Uterus (tissue), 4 donors: Measurements from ENCODE around the gene DNAJC2. TPM values are rescaled to one million over a fixed set of nuclear protein-coding genes. Genes with fewer than 3 reads are reported as not detected.

Experiments used
- DNase-seq, 2 donors: peaks; one replicate each; pipeline ENCODE4 v3.0.0-alpha.2; 2019 to 2020
- H3K27ac ChIP-seq, 2 donors: fragments of 200-600 bp; sonication (generic); 1 replicate in 1 of 2; 2 replicates in 1 of 2; pipeline ENCODE4 v1.5.1; 2016 to 2018
- H3K27me3 ChIP-seq, 2 donors: fragments of 200-600 bp; sonication (generic); one replicate each; pipeline ENCODE4 v1.5.1; 2018 to 2019; ENCODE audit warnings: control low read depth in 1 of 2
- H3K36me3 ChIP-seq, 2 donors: fragments of 200-600 bp; sonication (generic); one replicate each; pipeline ENCODE4 v1.5.1; 2019; ENCODE audit warnings: control low read depth in 1 of 2
- H3K4me1 ChIP-seq, 2 donors: fragments of 200-600 bp; sonication (generic); one replicate each; pipeline ENCODE4 v1.5.1; 2018 to 2019; ENCODE audit warnings: control low read depth in 1 of 2
- H3K4me3 ChIP-seq, 2 donors: fragments of 200-600 bp; sonication (generic); 1 replicate in 1 of 2; 2 replicates in 1 of 2; pipeline ENCODE4 v1.5.1; 2018 to 2019; ENCODE audit warnings: mild to moderate bottlenecking in 1 of 2
- H3K9me3 ChIP-seq, 2 donors: fragments of 200-600 bp; sonication (generic); one replicate each; pipeline ENCODE4 v1.5.1; 2019; ENCODE audit warnings: control low read depth in 1 of 2
- POLR2A ChIP-seq, 2 donors: fragments of 450-650 bp; IDR thresholded peaks; one replicate each; pipeline ENCODE4 v1.6.1; 2016; ENCODE audit warnings: antibody characterized with exemption in 2 of 2, mild to moderate bottlenecking in 1 of 2, moderate library complexity in 1 of 2
- intact Hi-C: fragments of 100-400 bp; cut with DNase I; formaldehyde crosslinking; loops from one replicate; pipeline ENCODE4 v1.15.1; 2023; ENCODE audit warnings: low total_unique reads
- total RNA-seq, 4 donors: library from RNA; depleted of rRNA in 3 of 4; stranded (reverse); fragments of >200 nt in 3 of 4; gene quantifications; one replicate each; pipeline versions ENCODE4 v1.1.0 to v1.2.4, GENCODE V29; 2014 to 2023
- TF ChIP-seq, protein P1 (sequence below), 4 experiments: fragments of 200-600 bp in 2 of 4; fragments of 450-650 bp in 2 of 4; sonication (generic) in 2 of 4; IDR thresholded peaks; one replicate each; pipeline ENCODE4 v1.5.1; 2016 to 2019; ENCODE audit warnings: antibody characterized with exemption in 4 of 4, mild to moderate bottlenecking in 2 of 4, moderate library complexity in 1 of 4
- donor health status: DM: yes; HTN: yes; CAD: no.

DNAJC2 gene
- total RNA-seq, 4 donors from 2014 or later, result 2.6 to 27.9 (median 15.9) TPM

DNA sequence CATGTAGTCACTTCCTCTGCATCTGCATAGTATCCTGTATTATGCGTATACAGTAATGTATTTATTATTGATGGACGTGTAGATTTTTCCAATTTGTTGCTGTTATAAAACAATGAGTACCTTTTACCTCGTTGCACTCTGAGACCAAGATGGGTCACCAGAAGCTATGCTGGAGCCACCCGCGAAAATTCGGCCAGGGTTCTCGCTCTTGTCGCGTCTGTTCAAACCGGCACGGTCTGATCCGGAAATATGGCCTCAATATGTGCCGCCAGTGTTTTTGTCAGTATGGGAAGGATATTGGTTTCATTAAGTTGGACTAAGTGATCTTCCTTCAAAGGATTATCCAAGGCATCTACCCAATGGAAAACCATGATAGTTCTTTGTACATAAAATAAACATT lies 3.9 kb upstream of the DNAJC2 start:
- Histone ChIP-seq H3K27ac (peak overlapping the region; percentile 80 to 85), H3K36me3 (no peaks in the 10 kb centered on the region), H3K4me1 (peaks cover 0 to under 1% of the 10 kb centered on the region in 2 donors), H3K9me3 (no peaks in the 10 kb centered on the region), H3K27me3 (no peaks in the 10 kb centered on the region), H3K4me3 (peak overlapping the region; percentile 68)
- intact Hi-C loops, result no loop called here
- no peak for DNase-seq
- TF ChIP-seq, protein P1, sequence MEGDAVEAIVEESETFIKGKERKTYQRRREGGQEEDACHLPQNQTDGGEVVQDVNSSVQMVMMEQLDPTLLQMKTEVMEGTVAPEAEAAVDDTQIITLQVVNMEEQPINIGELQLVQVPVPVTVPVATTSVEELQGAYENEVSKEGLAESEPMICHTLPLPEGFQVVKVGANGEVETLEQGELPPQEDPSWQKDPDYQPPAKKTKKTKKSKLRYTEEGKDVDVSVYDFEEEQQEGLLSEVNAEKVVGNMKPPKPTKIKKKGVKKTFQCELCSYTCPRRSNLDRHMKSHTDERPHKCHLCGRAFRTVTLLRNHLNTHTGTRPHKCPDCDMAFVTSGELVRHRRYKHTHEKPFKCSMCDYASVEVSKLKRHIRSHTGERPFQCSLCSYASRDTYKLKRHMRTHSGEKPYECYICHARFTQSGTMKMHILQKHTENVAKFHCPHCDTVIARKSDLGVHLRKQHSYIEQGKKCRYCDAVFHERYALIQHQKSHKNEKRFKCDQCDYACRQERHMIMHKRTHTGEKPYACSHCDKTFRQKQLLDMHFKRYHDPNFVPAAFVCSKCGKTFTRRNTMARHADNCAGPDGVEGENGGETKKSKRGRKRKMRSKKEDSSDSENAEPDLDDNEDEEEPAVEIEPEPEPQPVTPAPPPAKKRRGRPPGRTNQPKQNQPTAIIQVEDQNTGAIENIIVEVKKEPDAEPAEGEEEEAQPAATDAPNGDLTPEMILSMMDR (IDR thresholded peaks at IDR 0.05), result no peak
- no peak for TF ChIP-seq POLR2A (IDR thresholded peaks at IDR 0.05)

DNA sequence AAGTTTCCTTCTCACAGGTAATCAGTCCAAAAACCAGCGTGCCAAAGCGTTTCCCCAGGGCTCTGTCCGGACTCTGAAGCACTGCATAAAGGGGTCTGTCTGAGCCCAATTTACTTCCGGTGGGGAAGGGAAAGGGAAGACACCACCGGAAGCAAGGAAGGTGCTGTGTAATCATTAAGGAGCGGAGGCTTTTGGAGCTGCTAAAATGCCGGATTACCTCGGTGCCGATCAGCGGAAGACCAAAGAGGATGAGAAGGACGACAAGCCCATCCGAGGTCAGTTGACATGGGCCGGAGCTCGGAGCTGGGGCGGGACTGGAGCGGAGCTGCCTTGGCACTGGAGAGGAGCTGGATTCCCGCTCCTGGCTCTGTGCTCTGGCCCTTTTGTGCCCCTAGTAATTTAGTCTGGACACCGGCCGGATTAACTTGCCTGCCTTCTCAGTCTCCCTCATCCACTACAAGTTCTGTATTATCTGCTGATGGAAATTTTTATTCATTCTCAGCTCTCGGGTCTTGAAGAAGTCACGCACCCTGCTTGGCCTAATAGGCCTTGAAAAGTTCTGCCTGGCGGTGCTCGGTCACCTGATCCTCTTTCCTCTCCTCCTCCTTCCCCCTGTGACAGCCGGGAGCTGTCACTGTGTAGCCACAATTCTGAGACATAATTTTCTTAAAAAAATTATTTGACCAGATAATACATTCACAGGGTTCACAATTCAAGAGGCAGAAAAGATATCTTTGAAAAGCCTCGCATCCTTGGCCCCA lies 3.1 kb upstream of the DNAJC2 start, which contains the start of gene PSMC2:
Gene PSMC2 (plus strand): TSS at position 137 of the 761 bp plus-strand sequence. CDS start 69 bp downstream, at position 206.
- intact Hi-C loops, result no loop called here
- no peaks in the 10 kb centered on the region for H3K9me3 ChIP-seq
- DNase-seq, result peak; percentile 79 to 81
- H3K27ac ChIP-seq, result peak within 1 kb of the TSS; percentile 80 to 85
- no peaks in the 10 kb centered on the region for H3K27me3 ChIP-seq
- H3K36me3 ChIP-seq, result no peaks in the 10 kb centered on the region
- H3K4me3 ChIP-seq, result peak within 1 kb of the TSS; percentile 68
- TF ChIP-seq, protein P1 (IDR thresholded peaks at IDR 0.05), result no peak
- TF ChIP-seq POLR2A (IDR thresholded peaks at IDR 0.05), result peak in 1 of 2 donors; percentile 33
- peaks cover 0 to 4% of the 10 kb centered on the region in 2 donors for H3K4me1 ChIP-seq

DNA sequence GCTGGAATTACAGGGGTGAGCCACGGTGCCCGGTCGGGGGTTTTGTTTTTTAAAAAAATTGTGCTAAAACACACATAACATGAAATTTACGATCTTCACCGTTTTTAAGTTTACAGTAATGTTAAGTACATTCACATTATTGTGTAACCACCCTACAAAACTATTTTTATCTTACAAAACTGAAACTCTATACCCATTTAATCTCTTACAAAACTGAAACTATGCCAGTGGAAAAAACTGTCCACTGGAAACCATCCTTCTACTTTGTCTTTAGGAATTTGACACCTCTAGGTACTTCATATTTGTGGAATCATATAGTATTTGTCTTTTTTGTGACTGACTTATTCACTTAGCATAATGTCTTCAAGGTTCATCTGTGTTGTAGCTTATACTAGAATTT lies 1.8 kb upstream of the DNAJC2 start:
- H3K4me1 ChIP-seq, result peaks cover 0 to 4% of the 10 kb centered on the region in 2 donors
- intact Hi-C loops, result no loop called here
- H3K4me3 ChIP-seq, result no peak overlapping the region
- no peak for DNase-seq
- no peaks in the 10 kb centered on the region for H3K27me3 ChIP-seq
- no peaks in the 10 kb centered on the region for H3K36me3 ChIP-seq
- no peak for TF ChIP-seq POLR2A (IDR thresholded peaks at IDR 0.05)
- TF ChIP-seq, protein P1 (IDR thresholded peaks at IDR 0.05), result no peak
- H3K27ac ChIP-seq, result no peak overlapping the region
- H3K9me3 ChIP-seq, result no peaks in the 10 kb centered on the region

DNA sequence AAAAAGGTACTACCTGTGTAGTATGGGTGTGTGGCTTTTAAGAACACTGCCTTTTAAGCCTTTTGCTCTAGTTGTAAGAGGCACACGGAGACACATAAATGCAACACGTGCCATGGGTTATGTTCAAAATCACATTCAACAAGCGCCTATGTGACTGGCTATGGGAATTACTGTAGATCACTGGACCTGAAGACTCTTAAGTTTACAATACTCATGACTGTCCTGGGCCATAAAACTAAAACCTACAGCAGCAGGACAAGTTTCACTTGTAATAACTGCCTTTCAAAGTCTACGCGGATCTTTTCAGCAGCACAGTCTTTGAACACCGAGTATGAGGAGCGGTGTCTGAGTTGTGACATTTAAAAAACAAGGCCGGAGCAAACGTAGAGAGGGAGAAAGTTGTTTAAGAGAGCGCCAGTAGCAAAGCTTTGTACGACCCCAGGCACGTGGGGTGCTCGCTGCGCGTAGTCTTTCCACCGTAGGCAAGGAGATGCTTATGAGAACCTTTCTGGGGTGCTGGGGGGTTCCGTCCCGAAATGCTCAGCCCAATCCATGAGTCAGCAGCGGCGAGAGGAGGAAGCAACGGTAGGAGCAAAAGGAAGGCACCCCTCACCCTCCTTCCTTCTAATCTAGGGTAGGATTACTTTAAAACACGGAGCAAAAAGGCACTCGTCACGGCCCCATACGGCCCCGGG lies 662 bp downstream of the DNAJC2 start:
- no peak for TF ChIP-seq POLR2A (IDR thresholded peaks at IDR 0.05)
- TF ChIP-seq, protein P1 (IDR thresholded peaks at IDR 0.05), result no peak
- no peaks in the 10 kb centered on the region for H3K9me3 ChIP-seq
- H3K4me3 ChIP-seq, result peak overlapping the region; percentile 68 to 84
- intact Hi-C loops, result no loop called here
- H3K27me3 ChIP-seq, result no peaks in the 10 kb centered on the region
- H3K36me3 ChIP-seq, result no peaks in the 10 kb centered on the region
- H3K27ac ChIP-seq, result peak overlapping the region; percentile 63 to 83
- peaks cover 0 to 4% of the 10 kb centered on the region in 2 donors for H3K4me1 ChIP-seq
- DNase-seq, result peak in 1 of 2 donors; percentile 15

DNA sequence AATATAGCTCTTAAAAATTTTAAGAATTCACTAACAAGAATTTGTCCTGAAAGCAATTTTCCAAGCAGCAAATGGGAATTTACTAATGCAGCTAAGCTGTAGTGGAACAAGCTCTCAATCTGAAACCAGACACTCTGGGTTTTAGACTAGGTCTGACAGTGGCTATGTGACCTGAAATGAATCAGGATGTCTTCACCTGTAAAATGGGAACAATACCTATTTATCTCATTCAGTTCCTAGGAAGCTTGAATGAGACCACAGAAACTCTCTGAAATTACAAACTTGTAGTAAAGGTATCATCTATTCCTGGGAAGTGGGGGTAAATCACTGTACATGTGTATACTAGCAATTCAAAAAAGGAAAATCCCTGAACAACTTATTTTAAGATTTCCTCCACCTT lies 1.2 kb downstream of the DNAJC2 start:
- H3K27me3 ChIP-seq, result no peaks in the 10 kb centered on the region
- no peaks in the 10 kb centered on the region for H3K36me3 ChIP-seq
- peaks cover 0 to 4% of the 10 kb centered on the region in 2 donors for H3K4me1 ChIP-seq
- intact Hi-C loops, result no loop called here
- H3K9me3 ChIP-seq, result no peaks in the 10 kb centered on the region
- no peak for TF ChIP-seq POLR2A (IDR thresholded peaks at IDR 0.05)
- TF ChIP-seq, protein P1 (IDR thresholded peaks at IDR 0.05), result no peak
- peak overlapping the region in 1 of 2 donors; percentile 84 for H3K4me3 ChIP-seq
- no peak overlapping the region for H3K27ac ChIP-seq
- DNase-seq, result no peak
